Fibroblast of villous mesenchyme (primary cell): ENCODE measurements around the gene CPSF3. TPM values are rescaled to one million over a fixed set of nuclear protein-coding genes. Genes with fewer than 3 reads are reported as not detected.
A peak's percentile ranks its signal among the peaks of the same experiment; 100 is the strongest.

ENCODE experiments used
- DNase-seq: peaks from one replicate; pipeline ENCODE4 v3.0.0-alpha.2; 2010; ENCODE audit warnings: low read depth
- H3K4me3 ChIP-seq: 2 replicates; pipeline ENCODE4 v1.5.1; 2011; ENCODE audit warnings: low read depth, mild to moderate bottlenecking, low read length
- CTCF ChIP-seq: IDR thresholded peaks from 2 replicates; pipeline ENCODE4 v1.5.1; 2012; ENCODE audit warnings: low read depth, mild to moderate bottlenecking, low read length; ENCODE audit not compliant: insufficient read depth
- total RNA-seq: library from RNA; depleted of rRNA; stranded (reverse); fragments of >200 nt; gene quantifications from 2 replicates; pipeline ENCODE4 v1.2.3, GENCODE V29; 2012

The CPSF3 gene
- total RNA-seq, 1 donor = 68.2 TPM

GRCh38 chr2:9410108-9410507, 13.3 kb upstream of the CPSF3 start:
- no peak for TF ChIP-seq CTCF
- no peak for DNase-seq
- no peak overlapping the region for H3K4me3 ChIP-seq

- no peak overlapping the region for H3K4me3 ChIP-seq
- peak; percentile 39 for DNase-seq
- no peak for TF ChIP-seq CTCF
Measured at GRCh38 chr2:9412781-9413180, 10.7 kb upstream of the CPSF3 start.

GRCh38 chr2:9415516-9416169, 7.8 kb upstream of the CPSF3 start:
- no peak overlapping the region for H3K4me3 ChIP-seq
- no peak for TF ChIP-seq CTCF
- DNase-seq = no peak

- DNase-seq = no peak
- H3K4me3 ChIP-seq = no peak overlapping the region
- TF ChIP-seq CTCF = no peak
Measured at GRCh38 chr2:9416267-9416961, 7.0 kb upstream of the CPSF3 start.

- no peak for DNase-seq
- H3K4me3 ChIP-seq = no peak overlapping the region
- no peak for TF ChIP-seq CTCF
Measured at GRCh38 chr2:9416962-9417316, 6.5 kb upstream of the CPSF3 start.

- no peak for TF ChIP-seq CTCF
- DNase-seq = no peak
Measured at GRCh38 chr2:9417725-9418124, 5.7 kb upstream of the CPSF3 start.

More at GRCh38 chr2:9417725-9418124, 5.7 kb upstream of the CPSF3 start:
- no peak overlapping the region for H3K4me3 ChIP-seq
